Breast epithelium (tissue), 4 donors: ENCODE measurements around the gene SLC27A1. TPM values are rescaled to one million over a fixed set of nuclear protein-coding genes. Genes with fewer than 3 reads are reported as not detected.
"Not testable (repeated sequence)": the region's sequence is repeated elsewhere in the genome, so short reads cannot be mapped to it uniquely, and the experiment has no call there.

ENCODE experiments used
- DNase-seq, 2 donors: peaks; one replicate each; pipeline ENCODE4 v3.0.0-alpha.2; 2019; ENCODE audit warnings: low spot score in 2 of 2
- H3K27ac ChIP-seq, 2 donors: fragments of 200-600 bp; sonication (generic) in 1 of 2; one replicate each; pipeline ENCODE4 v1.5.1; 2016 to 2019; ENCODE audit warnings: mild to moderate bottlenecking in 1 of 2
- H3K27me3 ChIP-seq, 2 donors: fragments of 200-600 bp; sonication (generic) in 1 of 2; one replicate each; pipeline versions ENCODE4 v1.5.1 to v1.6.0; 2017 to 2019; ENCODE audit warnings: control low read depth in 1 of 2, mild to moderate bottlenecking in 1 of 2
- H3K36me3 ChIP-seq: fragments of 200-600 bp; one replicate; pipeline ENCODE4 v1.5.1; 2019
- H3K4me1 ChIP-seq, 2 donors: fragments of 200-600 bp; sonication (generic); one replicate each; pipeline ENCODE4 v1.5.1; 2016 to 2019; ENCODE audit warnings: control low read depth in 1 of 2
- H3K4me3 ChIP-seq, 3 donors: fragments of 200-600 bp; sonication (generic); 1 replicate in 2 of 3; 2 replicates in 1 of 3; pipeline ENCODE4 v1.5.1; 2016 to 2019; ENCODE audit warnings: mild to moderate bottlenecking in 3 of 3, moderate library complexity in 2 of 3
- H3K9me3 ChIP-seq, 2 donors: fragments of 200-600 bp; sonication (generic) in 1 of 2; one replicate each; pipeline ENCODE4 v1.5.1; 2016 to 2019; ENCODE audit warnings: control low read depth in 1 of 2
- POLR2A ChIP-seq: fragments of 450-650 bp; IDR thresholded peaks from one replicate; pipeline ENCODE4 v1.6.1; 2016; ENCODE audit warnings: antibody characterized with exemption, mild to moderate bottlenecking, moderate library complexity
- POLR2AphosphoS5 ChIP-seq, 3 donors: sonication (generic); formaldehyde crosslinking; IDR thresholded peaks; one replicate each; pipeline ENCODE4 v1.6.1; 2017; ENCODE audit warnings: antibody characterized with exemption in 3 of 3
- intact Hi-C: fragments of 100-400 bp; cut with DNase I; formaldehyde crosslinking; loops from one replicate; pipeline ENCODE4 v1.15.1; 2023; ENCODE audit warnings: low total_unique reads
- total RNA-seq, 3 donors: library from RNA; depleted of rRNA; stranded (reverse); fragments of >200 nt; gene quantifications; one replicate each; pipeline ENCODE4 v1.1.0, GENCODE V29; 2016
- TF ChIP-seq, protein P1 (sequence below), 3 donors: fragments of 450-650 bp; IDR thresholded peaks; one replicate each; pipeline ENCODE4 v1.5.1; 2016 to 2017; ENCODE audit warnings: antibody characterized with exemption in 3 of 3, mild to moderate bottlenecking in 3 of 3, moderate library complexity in 3 of 3

SLC27A1 gene
- total RNA-seq, 3 donors from 2014 or later = 32.4 to 35.4 (median 34.8) TPM

DNA sequence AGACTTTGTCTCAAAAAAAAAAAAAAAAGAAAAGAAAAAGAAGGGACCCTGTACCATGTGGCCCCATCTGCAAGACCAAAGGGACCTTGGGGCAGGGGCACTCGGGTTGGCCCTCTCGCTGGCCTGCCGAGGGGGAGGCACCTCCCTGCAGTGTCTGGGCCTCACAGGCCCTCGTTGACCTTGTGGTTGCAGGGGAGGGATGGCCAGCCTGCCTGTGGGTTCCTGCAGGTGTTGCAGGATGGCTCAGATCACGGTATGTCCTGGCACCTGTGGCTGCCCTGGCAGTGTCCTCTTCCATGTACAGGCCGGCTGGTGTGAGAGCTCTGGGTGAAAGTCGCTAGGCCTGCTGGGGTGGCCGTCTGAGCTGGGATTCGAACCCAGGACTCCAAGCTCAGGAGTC is 36.4 kb downstream of the SLC27A1 start:
- TF ChIP-seq POLR2A = no peak
- TF ChIP-seq, protein P1, sequence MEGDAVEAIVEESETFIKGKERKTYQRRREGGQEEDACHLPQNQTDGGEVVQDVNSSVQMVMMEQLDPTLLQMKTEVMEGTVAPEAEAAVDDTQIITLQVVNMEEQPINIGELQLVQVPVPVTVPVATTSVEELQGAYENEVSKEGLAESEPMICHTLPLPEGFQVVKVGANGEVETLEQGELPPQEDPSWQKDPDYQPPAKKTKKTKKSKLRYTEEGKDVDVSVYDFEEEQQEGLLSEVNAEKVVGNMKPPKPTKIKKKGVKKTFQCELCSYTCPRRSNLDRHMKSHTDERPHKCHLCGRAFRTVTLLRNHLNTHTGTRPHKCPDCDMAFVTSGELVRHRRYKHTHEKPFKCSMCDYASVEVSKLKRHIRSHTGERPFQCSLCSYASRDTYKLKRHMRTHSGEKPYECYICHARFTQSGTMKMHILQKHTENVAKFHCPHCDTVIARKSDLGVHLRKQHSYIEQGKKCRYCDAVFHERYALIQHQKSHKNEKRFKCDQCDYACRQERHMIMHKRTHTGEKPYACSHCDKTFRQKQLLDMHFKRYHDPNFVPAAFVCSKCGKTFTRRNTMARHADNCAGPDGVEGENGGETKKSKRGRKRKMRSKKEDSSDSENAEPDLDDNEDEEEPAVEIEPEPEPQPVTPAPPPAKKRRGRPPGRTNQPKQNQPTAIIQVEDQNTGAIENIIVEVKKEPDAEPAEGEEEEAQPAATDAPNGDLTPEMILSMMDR (IDR thresholded peaks at IDR 0.05) = no peak
- TF ChIP-seq POLR2AphosphoS5 (IDR thresholded peaks at IDR 0.05) = no peak
- DNase-seq = no peak
- Histone ChIP-seq H3K9me3 (no peaks in the 10 kb centered on the region), H3K4me3 (no peak overlapping the region), H3K27me3 (no peaks in the 10 kb centered on the region), H3K4me1 (peaks cover 0 to 7% of the 10 kb centered on the region in 2 donors), H3K27ac (no peak overlapping the region), H3K36me3 (no peaks in the 10 kb centered on the region)
- intact Hi-C loops = no loop called here

- H3K27me3 ChIP-seq, H3K4me3 ChIP-seq, intact Hi-C loops, H3K4me1 ChIP-seq, DNase-seq, H3K36me3 ChIP-seq, H3K9me3 ChIP-seq: not testable (repeated sequence)
- H3K27ac ChIP-seq = peak overlapping the region; percentile 29 to 75
Observed at GRCh38 chr19:17508558-17508933, 38.2 kb downstream of the SLC27A1 start.

GRCh38 chr19:17510220-17510993 is 40.1 kb downstream of the SLC27A1 start:
- Histone ChIP-seq H3K36me3 (no peaks in the 10 kb centered on the region), H3K9me3 (no peaks in the 10 kb centered on the region), H3K27ac (peak overlapping the region in 1 of 2 donors; percentile 94), H3K4me1 (peaks cover 0 to 7% of the 10 kb centered on the region in 2 donors), H3K27me3 (no peaks in the 10 kb centered on the region), H3K4me3 (peak overlapping the region; percentile 82 to 96 (median 90))
- TF ChIP-seq, protein P1 (IDR thresholded peaks at IDR 0.05) = no peak
- no peak for DNase-seq
- intact Hi-C loops = no loop called here

DNA sequence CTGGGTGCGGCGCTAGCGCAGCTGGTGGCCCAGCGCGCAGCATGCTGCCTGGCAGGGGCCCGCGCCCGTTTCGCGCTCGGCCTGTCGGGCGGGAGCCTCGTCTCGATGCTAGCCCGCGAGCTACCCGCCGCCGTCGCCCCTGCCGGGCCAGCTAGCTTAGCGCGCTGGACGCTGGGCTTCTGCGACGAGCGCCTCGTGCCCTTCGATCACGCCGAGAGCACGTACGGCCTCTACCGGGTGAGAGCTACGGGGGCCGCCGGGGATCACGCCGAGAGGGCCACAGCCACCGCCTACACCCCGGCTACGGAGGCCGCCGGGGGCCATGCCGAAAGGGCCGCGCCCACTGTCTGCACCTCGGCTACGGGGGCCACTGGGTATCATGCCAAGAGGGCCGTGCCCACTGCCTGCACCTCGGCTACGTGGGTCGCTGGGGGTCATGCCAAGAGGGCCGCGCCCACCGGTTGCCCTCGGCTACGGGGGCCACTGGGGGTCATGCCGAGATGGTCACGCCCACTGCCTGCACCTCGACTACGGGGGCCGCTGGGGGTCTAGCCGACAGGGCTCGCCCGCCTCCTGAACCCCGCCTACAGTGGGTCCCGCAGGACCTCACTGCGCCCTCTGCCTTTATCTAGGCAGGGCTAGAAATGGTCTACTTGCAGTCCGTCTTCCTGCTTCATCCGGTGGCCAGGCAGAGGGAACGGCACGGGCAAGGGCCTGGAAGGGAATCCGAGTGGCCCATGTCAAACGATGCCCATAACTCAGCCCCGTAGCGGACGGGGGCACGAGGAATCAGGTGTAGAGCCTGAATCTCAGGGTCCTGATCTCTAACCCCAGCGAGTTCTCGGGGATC is 41.6 kb downstream of the SLC27A1 start:
- intact Hi-C loops = no loop called here

GRCh38 chr19:17512574-17512939 is 42.2 kb downstream of the SLC27A1 start:
- Histone ChIP-seq H3K4me3 (peak overlapping the region; percentile 82 to 96 (median 90)), H3K4me1 (peaks cover 0 to 7% of the 10 kb centered on the region in 2 donors)
- intact Hi-C loops = no loop called here

More for the DNA sequence above, 41.6 kb downstream of the SLC27A1 start:
- TF ChIP-seq POLR2A = no peak
- TF ChIP-seq POLR2AphosphoS5 (IDR thresholded peaks at IDR 0.05) = peak; percentile 70 to 84 (median 83)
- TF ChIP-seq, protein P1 (IDR thresholded peaks at IDR 0.05) = no peak
- H3K4me3 ChIP-seq = peak overlapping the region; percentile 82 to 96 (median 90)
- peak; percentile 75 to 77 for DNase-seq
- no peaks in the 10 kb centered on the region for H3K36me3 ChIP-seq
- H3K27ac ChIP-seq = peak overlapping the region; percentile 94 to 99
- H3K9me3 ChIP-seq = no peaks in the 10 kb centered on the region
- H3K4me1 ChIP-seq = peaks cover 0 to 7% of the 10 kb centered on the region in 2 donors
- H3K27me3 ChIP-seq = no peaks in the 10 kb centered on the region

More at GRCh38 chr19:17512574-17512939, 42.2 kb downstream of the SLC27A1 start:
- Histone ChIP-seq H3K27ac (peak overlapping the region; percentile 94 to 99), H3K36me3 (no peaks in the 10 kb centered on the region), H3K9me3 (peaks cover 3 to 6% of the 10 kb centered on the region in 2 donors), H3K27me3 (no peaks in the 10 kb centered on the region)
- TF ChIP-seq POLR2AphosphoS5 (IDR thresholded peaks at IDR 0.05) (no peak), POLR2A (no peak)
- TF ChIP-seq, protein P1 (IDR thresholded peaks at IDR 0.05) = no peak
- no peak for DNase-seq
